HepG2 (cell line): ENCODE data around the gene KBTBD13. TPM values are rescaled to one million over a fixed set of nuclear protein-coding genes. Genes with fewer than 3 reads are reported as not detected.

Experiments
- ATAC-seq: fragments of 200-7000 bp; cut with Tn5 transposase; 3 replicates; pipeline ENCODE4 v1.9.1; 2020; ENCODE audit warnings: mild to moderate bottlenecking, moderate library complexity
- BruUV-seq: library from RNA; stranded (reverse); fragments of 400-500 nt; replicated peaks from 2 replicates; lab custom pipeline; 2021; lab: Mats Ljungman, UMichigan
- CTCF ChIA-PET: fragments of 300-600 bp; formaldehyde crosslinking; extraction: SDS; loops from one replicate; lab custom pipeline; 2021; ENCODE audit warnings: low total read pairs, inconsistent platforms, low intra/inter-chr PET ratio; lab: Yijun Ruan, JAX
- POLR2A ChIA-PET: fragments of 350-600 bp; sonication (Branson Sonifier 250); formaldehyde crosslinking; loops from one replicate; lab custom pipeline; 2020; ENCODE audit warnings: antibody characterized with exemption, inconsistent platforms; lab: Yijun Ruan, JAX
- DNase-seq: peaks from one replicate; pipeline ENCODE4 v3.0.0-alpha.2; 2015; ENCODE audit warnings: low spot score
- FAIRE-seq: peaks from 3 replicates; lab custom pipeline; 2011; peaks lifted over from hg19 to GRCh38; lab: Jason Lieb, UNC
- H2AFZ ChIP-seq: one replicate; pipeline ENCODE4 v1.6.1; 2011; ENCODE audit warnings: low read length, inconsistent platforms
- H3K27ac ChIP-seq: fragments of 300-600 bp; 3 replicates; pipeline ENCODE4 v1.8.0; 2011; ENCODE audit warnings: mixed run types, mild to moderate bottlenecking, mixed read lengths, low read length, inconsistent platforms; ENCODE audit not compliant: insufficient read depth; ENCODE audit errors: extremely low read length
- H3K27me3 ChIP-seq, 2 experiments: fragments of 200-600 bp in 1 of 2; 2 replicates in 1 of 2; 3 replicates in 1 of 2; pipeline versions ENCODE4 v1.6.0 to v1.8.0; 2011; ENCODE audit warnings: low read length in 2 of 2, mild to moderate bottlenecking in 2 of 2, moderate library complexity in 2 of 2, inconsistent platforms in 1 of 2; ENCODE audit not compliant: insufficient read depth in 2 of 2, control insufficient read depth in 1 of 2
- H3K36me3 ChIP-seq, 2 experiments: fragments of 200-600 bp in 1 of 2; replicated peaks in 1 of 2; 2 replicates in 1 of 2; 3 replicates in 1 of 2; pipeline versions ENCODE4 v1.5.1 to v1.8.0; 2011; ENCODE audit warnings: low read length in 2 of 2, inconsistent platforms in 1 of 2; ENCODE audit not compliant: insufficient read depth in 2 of 2, control insufficient read depth in 1 of 2
- H3K4me1 ChIP-seq: 2 replicates; pipeline ENCODE4 v1.5.1; 2012; ENCODE audit warnings: low read length, inconsistent platforms; ENCODE audit not compliant: insufficient read depth
- H3K4me2 ChIP-seq: 2 replicates; pipeline ENCODE4 v1.6.0; 2011; ENCODE audit warnings: low read depth, low read length, inconsistent platforms
- H3K4me3 ChIP-seq, 3 experiments: fragments of 200-600 bp in 1 of 3; sonication (generic), shearing (Covaris generic) in 1 of 3; replicated peaks in 1 of 3; 2 replicates each; pipeline ENCODE4 v1.5.1; 2011 to 2016; ENCODE audit warnings: low read length in 3 of 3, inconsistent platforms in 2 of 3, low read depth in 2 of 3, mild to moderate bottlenecking in 2 of 3, control low read depth in 1 of 3, mixed read lengths in 1 of 3; ENCODE audit not compliant: insufficient read depth in 1 of 3
- H3K79me2 ChIP-seq: one replicate; pipeline ENCODE4 v1.6.1; 2011; ENCODE audit warnings: low read length, inconsistent platforms; ENCODE audit not compliant: insufficient read depth
- H3K9ac ChIP-seq: 2 replicates; pipeline ENCODE4 v1.6.0; 2011; ENCODE audit warnings: mild to moderate bottlenecking, low read depth, low read length, inconsistent platforms; ENCODE audit not compliant: insufficient read depth
- H3K9me3 ChIP-seq: 2 replicates; pipeline ENCODE4 v1.5.1; 2012; ENCODE audit warnings: mild to moderate bottlenecking, low read length
- H4K20me1 ChIP-seq: 2 replicates; pipeline ENCODE4 v1.6.0; 2011; ENCODE audit warnings: inconsistent platforms, mild to moderate bottlenecking, low read length, moderate library complexity; ENCODE audit not compliant: insufficient read depth
- CSRNP1 ChIP-seq: sonication (generic); formaldehyde crosslinking; IDR thresholded peaks from 2 replicates; pipeline ENCODE4 v1.8.1; 2023; ENCODE audit warnings: mild to moderate bottlenecking, missing genetic modification reagents
- JUN ChIP-seq: sonication (generic); formaldehyde crosslinking; IDR thresholded peaks from 2 replicates; pipeline ENCODE4 v1.4.0; 2020; ENCODE audit warnings: mild to moderate bottlenecking, missing genetic modification reagents
- KLF13 ChIP-seq: sonication (generic); formaldehyde crosslinking; IDR thresholded peaks from 2 replicates; pipeline ENCODE4 v1.4.0; 2020; ENCODE audit warnings: mild to moderate bottlenecking, missing genetic modification reagents
- LBX2 ChIP-seq: sonication (generic); formaldehyde crosslinking; IDR thresholded peaks from 2 replicates; pipeline ENCODE4 v1.5.0; 2020; ENCODE audit warnings: missing genetic modification reagents, mild to moderate bottlenecking, borderline replicate concordance
- NAIF1 ChIP-seq: sonication (generic); formaldehyde crosslinking; IDR thresholded peaks from 2 replicates; pipeline ENCODE4 v1.5.0; 2020; ENCODE audit warnings: mild to moderate bottlenecking, missing genetic modification reagents, borderline replicate concordance
- REL ChIP-seq: sonication (generic); formaldehyde crosslinking; conservative IDR thresholded peaks from 2 replicates; pipeline ENCODE4 v1.8.0; 2022; ENCODE audit warnings: mild to moderate bottlenecking, missing genetic modification reagents, moderate library complexity
- SOX13 ChIP-seq, 3 experiments: fragments of 450-650 bp in 1 of 3; sonication (generic) in 1 of 3; formaldehyde crosslinking in 1 of 3; IDR thresholded peaks in 2 of 3; conservative IDR thresholded peaks in 1 of 3; 2 replicates each; pipeline versions ENCODE4 v1.5.0 to v1.6.1; 2016 to 2020; ENCODE audit warnings: antibody characterized with exemption in 1 of 3, mild to moderate bottlenecking in 1 of 3, missing compliant biosample characterization in 1 of 3, missing genetic modification reagents in 1 of 3, moderate library complexity in 1 of 3
- ZBTB14 ChIP-seq: sonication (generic); formaldehyde crosslinking; IDR thresholded peaks from 2 replicates; pipeline ENCODE4 v1.4.0; 2020; ENCODE audit warnings: missing genetic modification reagents
- ZNF367 ChIP-seq: sonication (generic); formaldehyde crosslinking; IDR thresholded peaks from 2 replicates; pipeline ENCODE4 v1.4.0; 2020; ENCODE audit warnings: missing genetic modification reagents, borderline replicate concordance
- ZNF503 ChIP-seq: sonication (generic); formaldehyde crosslinking; IDR thresholded peaks from 2 replicates; pipeline ENCODE4 v1.4.0; 2020; ENCODE audit warnings: missing genetic modification reagents
- ZNF775 ChIP-seq: sonication (generic); formaldehyde crosslinking; IDR thresholded peaks from 2 replicates; pipeline ENCODE4 v1.4.0; 2020; ENCODE audit warnings: missing genetic modification reagents, mild to moderate bottlenecking, moderate library complexity, borderline replicate concordance
- ZUFSP ChIP-seq: sonication (generic); formaldehyde crosslinking; IDR thresholded peaks from 2 replicates; pipeline ENCODE4 v1.9.0; 2021; ENCODE audit warnings: missing genetic modification reagents, mild to moderate bottlenecking, borderline replicate concordance
- WGBS: methylation state at CpG from one replicate; pipeline ENCODE4 v1.1.6; 2017; ENCODE audit warnings: low lambda C conversion rate; 5-methylcytosine and 5-hydroxymethylcytosine counted together
- in situ Hi-C: cut with HindIII; loops from 2 replicates; pipeline ENCODE4 v1.10.0; 2017; ENCODE audit warnings: low pct_unique_long_range_greater_than_20kb; ENCODE audit not compliant: extremely low pct_ligation_motif_present
- intact Hi-C: fragments of 100-400 bp; cut with micrococcal nuclease; formaldehyde crosslinking; loops from one replicate; pipeline ENCODE4 v1.10.0; 2022; ENCODE audit not compliant: unreplicated experiment
- polyA plus RNA-seq, 8 experiments: library from polyadenylated mRNA; depleted of rRNA in 3 of 8; stranded (reverse) in 7 of 8; unstranded in 1 of 8; fragments of >200 nt; fragmentation: Illumina TruSeq in 4 of 8; extraction: Trizol in 4 of 8; gene quantifications; 2 replicates each; pipeline versions ENCODE4 v1.2.1 to v1.2.3, GENCODE V29; 2011 to 2016; ENCODE audit warnings: low read depth in 4 of 8, missing spikeins in 1 of 8, mixed read lengths in 1 of 8; ENCODE audit not compliant: insufficient read depth in 1 of 8
- total RNA-seq, 5 experiments: library from RNA; depleted of rRNA; stranded (reverse); fragments of >200 nt; fragmentation: Illumina TruSeq; extraction: Trizol; gene quantifications; 2 replicates each; pipeline ENCODE4 v1.2.3, GENCODE V29; 2016; ENCODE audit warnings: low read depth in 1 of 5

KBTBD13 gene
- total and polyA plus RNA-seq, 2 of the 13 experiments (the other 11 are each of a cell fraction or from before 2014, with no cell fraction given) = not detected

GRCh38 chr15:65051266-65051665, 25.3 kb upstream of the KBTBD13 start (continued):
- TF ChIP-seq KLF13 = no peak
- no peak for TF ChIP-seq ZNF503 (CRISPR knock-in tag)

GRCh38 chr15:65052956-65053355, 23.6 kb upstream of the KBTBD13 start:
- FAIRE-seq (no peak), ATAC-seq (no peak), DNase-seq (no peak)
- in situ Hi-C loops = loop anchor here (5.0 kb wide), 1 partner anchor 34 kb away; no protein-coding TSS in a partner anchor
- intact Hi-C loops = loop anchor here (5.0 to 10.0 kb wide), 2 partner anchors 61 to 242 kb away; partner anchors contain the start of gene RNU5A-1
- 86% methylated on average over 2 of the region's 2 CpGs for WGBS
- no TSS peak for BruUV-seq
- H3K27me3 ChIP-seq = no peaks in the 10 kb centered on the region
- H3K36me3 ChIP-seq = no peaks in the 10 kb centered on the region
- ChIA-PET CTCF (interaction anchor here (3.4 to 5.0 kb wide), 2 partner anchors 33 to 49 kb away, joined by 29 to 54 read pairs; no protein-coding TSS in a partner anchor), POLR2A (no interaction called here)
- H3K9me3 ChIP-seq = no peaks in the 10 kb centered on the region
- H3K4me3 ChIP-seq = no peak overlapping the region
- no peak overlapping the region for H2AFZ ChIP-seq
- H3K79me2 ChIP-seq = no peaks in the 10 kb centered on the region
- no peaks in the 10 kb centered on the region for H4K20me1 ChIP-seq
- no peak overlapping the region for H3K4me2 ChIP-seq
- H3K4me1 ChIP-seq = peaks cover 64% of the 10 kb centered on the region
- H3K9ac ChIP-seq = no peak overlapping the region
- no peak overlapping the region for H3K27ac ChIP-seq
- TF ChIP-seq ZBTB14 (no peak), ZNF367 (CRISPR knock-in tag) (no peak), CSRNP1 (CRISPR knock-in tag) (no peak), ZUFSP (CRISPR knock-in tag) (no peak), LBX2 (CRISPR knock-in tag) (no peak), NAIF1 (CRISPR knock-in tag) (no peak), ZNF503 (CRISPR knock-in tag) (no peak), REL (CRISPR knock-in tag) (no peak), ZNF775 (CRISPR knock-in tag) (no peak), SOX13 (IDR thresholded peaks at IDR 0.05) (no peak), SOX13 (CRISPR knock-in tag; conservative IDR thresholded peaks at IDR 0.05 in 1 of 2, IDR thresholded peaks at IDR 0.05 in 1 of 2) (no peak), JUN (CRISPR knock-in tag) (no peak)
